Measurements from ENCODE around the gene FAM9C. TPM values are rescaled to one million over a fixed set of nuclear protein-coding genes. Genes with fewer than 3 reads are reported as not detected.
A peak's percentile ranks its signal among the peaks of the same experiment; 100 is the strongest.

The FAM9C gene
- total and polyA plus RNA-seq, 2 donors (not counting 1 experiment from before 2014, with no cell fraction given) = not detected

GRCh38 chrX:13050151-13050550 lies 5.7 kb upstream of the FAM9C start:
- H3K4me1 Mint-ChIP-seq = peaks cover 47% of the 10 kb centered on the region
- DNase-seq = no peak
- Histone ChIP-seq H3K9ac (ENCODE audit: low read length) (no peak overlapping the region), H3K79me2 (ENCODE audit: control insufficient read depth, insufficient read depth, low read length) (no peaks in the 10 kb centered on the region), H3K27ac (ENCODE audit: low read length in 2 of 2) (peak overlapping the region; percentile 6 to 85), H4K20me1 (ENCODE audit: control insufficient read depth, insufficient read depth, low read length, poor library complexity, severe bottlenecking) (no peaks in the 10 kb centered on the region), H3K36me3 (replicated peaks in 1 of 2; ENCODE audit: control extremely low read depth in 1 of 2, control insufficient read depth in 1 of 2, extremely low read depth in 1 of 2, insufficient read depth in 2 of 2, low read length in 1 of 2) (no peaks in the 10 kb centered on the region), H3K4me3 (ENCODE audit: control extremely low read depth in 1 of 5, extremely low read depth in 1 of 5, insufficient read depth in 1 of 5, low read depth in 2 of 5, low read length in 4 of 5) (no peak overlapping the region), H3K27me3 (replicated peaks in 1 of 4; ENCODE audit: control extremely low read depth in 1 of 4, control insufficient read depth in 3 of 4, insufficient read depth in 4 of 4, low read length in 3 of 4) (no peaks in the 10 kb centered on the region), H2AFZ (ENCODE audit: insufficient read depth, low read depth, low read length, poor library complexity, severe bottlenecking) (no peak overlapping the region), H3K4me2 (replicated peaks; ENCODE audit: low read depth, low read length, poor library complexity, severe bottlenecking) (no peak overlapping the region), H3K9me3 (ENCODE audit: control extremely low read depth in 1 of 3, control insufficient read depth in 2 of 3, insufficient read depth in 1 of 3, low read length in 2 of 3) (peaks cover 0 to 3% (median 0%) of the 10 kb centered on the region in 3 donors), H3K4me1 (ENCODE audit: control insufficient read depth in 2 of 2, insufficient read depth in 2 of 2, low read length in 2 of 2) (peaks cover 33 to 34% of the 10 kb centered on the region in 2 donors)
- no peak for ATAC-seq (ENCODE audit: low read depth)
- H3K27ac Mint-ChIP-seq = peak overlapping the region; percentile 77
- H3K27me3 Mint-ChIP-seq = no peaks in the 10 kb centered on the region
- POLR2A ChIA-PET = no interaction called here
- intact Hi-C loops (cut with micrococcal nuclease) = loop anchor here (5.0 kb wide), 2 partner anchors 33 to 37 kb away; no protein-coding TSS in a partner anchor
- no peaks in the 10 kb centered on the region for H3K9me3 Mint-ChIP-seq (ENCODE audit: insufficient read depth)
- CTCF ChIA-PET = interaction anchor here (1.0 kb wide), 1 partner anchor 64 kb away, joined by 4 read pairs; no protein-coding TSS in a partner anchor
- 100% methylated on average over 1 of the region's 4 CpGs for WGBS (ENCODE audit: insufficient coverage)
- TF ChIP-seq EZH2 (IDR thresholded peaks at IDR 0.05; ENCODE audit: borderline replicate concordance, insufficient read depth, low read depth, low read length, poor library complexity, severe bottlenecking) (no peak), CTCF (IDR thresholded peaks at IDR 0.05) (no peak)
- H3K4me3 Mint-ChIP-seq = no peak overlapping the region

DNA sequence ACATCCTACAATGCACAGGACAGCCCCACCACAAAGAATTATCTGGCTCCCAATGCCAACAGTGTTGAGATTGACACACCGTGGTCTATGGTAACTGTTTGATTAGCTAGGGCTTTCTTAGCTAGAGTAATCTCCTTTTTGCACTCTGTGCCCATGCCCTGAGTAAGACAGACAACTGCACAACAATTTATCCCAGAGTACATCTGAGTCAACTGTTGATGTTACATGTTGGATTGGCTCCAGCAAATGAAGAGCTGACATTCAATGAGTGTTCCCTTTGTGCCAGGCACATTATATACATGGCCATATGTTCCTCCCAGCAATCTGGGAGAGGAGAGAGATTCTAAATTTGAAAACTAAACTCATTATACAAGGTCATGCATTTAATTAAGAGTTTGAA lies 3.9 kb upstream of the FAM9C start:
- Histone ChIP-seq H4K20me1 (ENCODE audit: control insufficient read depth, insufficient read depth, low read length, poor library complexity, severe bottlenecking) (no peaks in the 10 kb centered on the region), H3K4me2 (replicated peaks; ENCODE audit: low read depth, low read length, poor library complexity, severe bottlenecking) (no peak overlapping the region), H2AFZ (ENCODE audit: insufficient read depth, low read depth, low read length, poor library complexity, severe bottlenecking) (no peak overlapping the region), H3K36me3 (replicated peaks in 1 of 2; ENCODE audit: control extremely low read depth in 1 of 2, control insufficient read depth in 1 of 2, extremely low read depth in 1 of 2, insufficient read depth in 2 of 2, low read length in 1 of 2) (no peaks in the 10 kb centered on the region), H3K27me3 (replicated peaks in 1 of 4; ENCODE audit: control extremely low read depth in 1 of 4, control insufficient read depth in 3 of 4, insufficient read depth in 4 of 4, low read length in 3 of 4) (no peaks in the 10 kb centered on the region), H3K9me3 (ENCODE audit: control extremely low read depth in 1 of 3, control insufficient read depth in 2 of 3, insufficient read depth in 1 of 3, low read length in 2 of 3) (peaks cover 0 to 10% (median 0%) of the 10 kb centered on the region in 3 donors), H3K4me3 (ENCODE audit: control extremely low read depth in 1 of 5, extremely low read depth in 1 of 5, insufficient read depth in 1 of 5, low read depth in 2 of 5, low read length in 4 of 5) (no peak overlapping the region), H3K4me1 (ENCODE audit: control insufficient read depth in 2 of 2, insufficient read depth in 2 of 2, low read length in 2 of 2) (peaks cover 31 to 34% of the 10 kb centered on the region in 2 donors), H3K27ac (ENCODE audit: low read length in 2 of 2) (no peak overlapping the region), H3K79me2 (ENCODE audit: control insufficient read depth, insufficient read depth, low read length) (no peaks in the 10 kb centered on the region), H3K9ac (ENCODE audit: low read length) (no peak overlapping the region)
- Mint-ChIP-seq H3K9me3 (ENCODE audit: insufficient read depth) (no peaks in the 10 kb centered on the region), H3K27me3 (no peaks in the 10 kb centered on the region), H3K4me1 (peaks cover 39% of the 10 kb centered on the region), H3K27ac (no peak overlapping the region), H3K4me3 (no peak overlapping the region)
- DNase-seq (no peak), ATAC-seq (ENCODE audit: low read depth) (no peak)
- ChIA-PET CTCF (interaction anchor here (0.6 kb wide), 1 partner anchor 439 kb away, joined by 3 read pairs; no protein-coding TSS in a partner anchor), POLR2A (no interaction called here)
- intact Hi-C loops (cut with micrococcal nuclease) = no loop called here
- TF ChIP-seq EZH2 (IDR thresholded peaks at IDR 0.05; ENCODE audit: borderline replicate concordance, insufficient read depth, low read depth, low read length, poor library complexity, severe bottlenecking) = no peak
- no peak for TF ChIP-seq CTCF (IDR thresholded peaks at IDR 0.05)
- no CpG with 5 or more reads among the region's 1 CpG for WGBS (ENCODE audit: insufficient coverage)

Data from B cell (primary cell).